T-helper 1 cell treated with Interleukin-12 subunit alpha and Interleukin-12 subunit beta and Interleukin-4 antibody, amounts not matched to agents 30 μg/mL and 1 μg/mL, for 36 hours (primary cell): ENCODE results near the gene MYMK.

Source experiments
- H3K27ac Mint-ChIP-seq: one replicate; pipeline ENCODE4 v1.8.0; 2021; ENCODE audit warnings: mild to moderate bottlenecking, mixed read lengths
- H3K27me3 Mint-ChIP-seq: one replicate; pipeline ENCODE4 v1.8.0; 2021; ENCODE audit warnings: low read depth, mixed read lengths
- H3K36me3 Mint-ChIP-seq: one replicate; pipeline ENCODE4 v1.8.0; 2021; ENCODE audit warnings: low read depth, mixed read lengths
- H3K4me1 Mint-ChIP-seq: one replicate; pipeline ENCODE4 v1.8.0; 2021; ENCODE audit warnings: low read depth, mixed read lengths
- H3K4me3 Mint-ChIP-seq: one replicate; pipeline ENCODE4 v1.8.0; 2021; ENCODE audit warnings: mild to moderate bottlenecking, moderate library complexity, mixed read lengths
- H3K9me3 Mint-ChIP-seq: one replicate; pipeline ENCODE4 v1.8.0; 2021; ENCODE audit warnings: mixed read lengths

MYMK gene

GRCh38 chr9:133546287-133546680 lies 21.5 kb upstream of the MYMK start:
- H3K36me3 Mint-ChIP-seq, result no peaks in the 10 kb centered on the region
- H3K4me3 Mint-ChIP-seq, result no peak overlapping the region
- no peaks in the 10 kb centered on the region for H3K4me1 Mint-ChIP-seq
- no peak overlapping the region for H3K27ac Mint-ChIP-seq
- H3K27me3 Mint-ChIP-seq, result no peaks in the 10 kb centered on the region
- no peaks in the 10 kb centered on the region for H3K9me3 Mint-ChIP-seq

- H3K4me1 Mint-ChIP-seq, result no peaks in the 10 kb centered on the region
- no peaks in the 10 kb centered on the region for H3K9me3 Mint-ChIP-seq
- no peak overlapping the region for H3K27ac Mint-ChIP-seq
- H3K27me3 Mint-ChIP-seq, result no peaks in the 10 kb centered on the region
- H3K36me3 Mint-ChIP-seq, result no peaks in the 10 kb centered on the region
- no peak overlapping the region for H3K4me3 Mint-ChIP-seq
These were observed 20.9 kb upstream of the MYMK start for GRCh38 chr9:133545494-133546286.

- H3K4me3 Mint-ChIP-seq, result no peak overlapping the region
These were observed 19.2 kb upstream of the MYMK start for GRCh38 chr9:133543772-133544467.

GRCh38 chr9:133542002-133542401 lies 17.2 kb upstream of the MYMK start:
- Mint-ChIP-seq H3K36me3 (no peaks in the 10 kb centered on the region), H3K27ac (no peak overlapping the region), H3K4me3 (no peak overlapping the region), H3K27me3 (no peaks in the 10 kb centered on the region), H3K4me1 (no peaks in the 10 kb centered on the region), H3K9me3 (no peaks in the 10 kb centered on the region)

More at GRCh38 chr9:133543772-133544467, 19.2 kb upstream of the MYMK start:
- H3K36me3 Mint-ChIP-seq, result no peaks in the 10 kb centered on the region
- H3K9me3 Mint-ChIP-seq, result no peaks in the 10 kb centered on the region
- no peaks in the 10 kb centered on the region for H3K27me3 Mint-ChIP-seq
- no peak overlapping the region for H3K27ac Mint-ChIP-seq
- no peaks in the 10 kb centered on the region for H3K4me1 Mint-ChIP-seq

- H3K27ac Mint-ChIP-seq, result no peak overlapping the region
- H3K9me3 Mint-ChIP-seq, result no peaks in the 10 kb centered on the region
- H3K4me3 Mint-ChIP-seq, result no peak overlapping the region
- peaks cover 3% of the 10 kb centered on the region for H3K27me3 Mint-ChIP-seq
- no peaks in the 10 kb centered on the region for H3K36me3 Mint-ChIP-seq
- no peaks in the 10 kb centered on the region for H3K4me1 Mint-ChIP-seq
These were observed 15.9 kb upstream of the MYMK start for GRCh38 chr9:133540698-133541025.

- no peaks in the 10 kb centered on the region for H3K36me3 Mint-ChIP-seq
- no peaks in the 10 kb centered on the region for H3K4me1 Mint-ChIP-seq
- H3K27ac Mint-ChIP-seq, result no peak overlapping the region
- no peaks in the 10 kb centered on the region for H3K9me3 Mint-ChIP-seq
- H3K27me3 Mint-ChIP-seq, result peaks cover 3% of the 10 kb centered on the region
- H3K4me3 Mint-ChIP-seq, result no peak overlapping the region
These were observed 15.4 kb upstream of the MYMK start for GRCh38 chr9:133539991-133540697.

- Mint-ChIP-seq H3K36me3 (no peaks in the 10 kb centered on the region), H3K27ac (no peak overlapping the region), H3K4me1 (no peaks in the 10 kb centered on the region), H3K4me3 (no peak overlapping the region), H3K9me3 (no peaks in the 10 kb centered on the region), H3K27me3 (peaks cover 3% of the 10 kb centered on the region)
These were observed 14.4 kb upstream of the MYMK start for GRCh38 chr9:133538851-133539833.

GRCh38 chr9:133538176-133538575 lies 13.4 kb upstream of the MYMK start:
- Mint-ChIP-seq H3K9me3 (no peaks in the 10 kb centered on the region), H3K4me3 (no peak overlapping the region), H3K27me3 (peaks cover 8% of the 10 kb centered on the region), H3K36me3 (no peaks in the 10 kb centered on the region), H3K27ac (no peak overlapping the region), H3K4me1 (no peaks in the 10 kb centered on the region)

GRCh38 chr9:133537257-133537656 lies 12.5 kb upstream of the MYMK start:
- no peaks in the 10 kb centered on the region for H3K4me1 Mint-ChIP-seq
- no peaks in the 10 kb centered on the region for H3K9me3 Mint-ChIP-seq

GRCh38 chr9:133536536-133536935 lies 11.8 kb upstream of the MYMK start:
- Mint-ChIP-seq H3K9me3 (no peaks in the 10 kb centered on the region), H3K4me3 (no peak overlapping the region), H3K27ac (no peak overlapping the region), H3K36me3 (no peaks in the 10 kb centered on the region), H3K27me3 (peaks cover 13% of the 10 kb centered on the region), H3K4me1 (no peaks in the 10 kb centered on the region)

More at GRCh38 chr9:133537257-133537656, 12.5 kb upstream of the MYMK start:
- Mint-ChIP-seq H3K27me3 (peaks cover 13% of the 10 kb centered on the region), H3K27ac (no peak overlapping the region), H3K36me3 (no peaks in the 10 kb centered on the region), H3K4me3 (no peak overlapping the region)

GRCh38 chr9:133536080-133536479 lies 11.3 kb upstream of the MYMK start:
- H3K27me3 Mint-ChIP-seq, result peaks cover 13% of the 10 kb centered on the region
- no peaks in the 10 kb centered on the region for H3K4me1 Mint-ChIP-seq
- no peak overlapping the region for H3K4me3 Mint-ChIP-seq
- H3K27ac Mint-ChIP-seq, result no peak overlapping the region
- no peaks in the 10 kb centered on the region for H3K9me3 Mint-ChIP-seq
- H3K36me3 Mint-ChIP-seq, result no peaks in the 10 kb centered on the region

GRCh38 chr9:133535306-133535877 lies 10.6 kb upstream of the MYMK start:
- no peaks in the 10 kb centered on the region for H3K9me3 Mint-ChIP-seq
- no peak overlapping the region for H3K4me3 Mint-ChIP-seq
- no peak overlapping the region for H3K27ac Mint-ChIP-seq

GRCh38 chr9:133534346-133535291 lies 9.9 kb upstream of the MYMK start, which contains the start of gene ADAMTSL2:
ADAMTSL2 (plus strand) TSS chr9:133534704; CDS start chr9:133536713, 2,009 bp downstream.
- Mint-ChIP-seq H3K4me1 (no peaks in the 10 kb centered on the region), H3K27ac (no peak within 1 kb of the TSS), H3K36me3 (no peaks in the 10 kb centered on the region), H3K4me3 (no peak within 1 kb of the TSS), H3K27me3 (peaks cover 13% of the 10 kb centered on the region), H3K9me3 (no peaks in the 10 kb centered on the region)

More at GRCh38 chr9:133535306-133535877, 10.6 kb upstream of the MYMK start:
- Mint-ChIP-seq H3K4me1 (no peaks in the 10 kb centered on the region), H3K36me3 (no peaks in the 10 kb centered on the region), H3K27me3 (peaks cover 13% of the 10 kb centered on the region)
